H1 (cell line): ENCODE measurements around the gene DCBLD1. TPM values are rescaled to one million over a fixed set of nuclear protein-coding genes. Genes with fewer than 3 reads are reported as not detected.
A peak's percentile ranks its signal among the peaks of the same experiment; 100 is the strongest.

Experiments used
- KDM4A ChIP-seq: IDR thresholded peaks from one replicate; pipeline ENCODE4 v1.7.1; 2012; ENCODE audit warnings: low read depth, mild to moderate bottlenecking, moderate library complexity, low read length, inconsistent platforms; ENCODE audit not compliant: severe bottlenecking
- MAX ChIP-seq: IDR thresholded peaks from 2 replicates; pipeline ENCODE4 v1.6.1; 2012; ENCODE audit warnings: inconsistent platforms
- RAD21 ChIP-seq, 2 experiments: IDR thresholded peaks in 1 of 2; conservative IDR thresholded peaks in 1 of 2; 2 replicates each; pipeline ENCODE4 v1.6.1; 2011; ENCODE audit warnings: low read depth in 2 of 2, low read length in 2 of 2, improper control_type of control experiment in 1 of 2, inconsistent platforms in 1 of 2, mild to moderate bottlenecking in 1 of 2, moderate library complexity in 1 of 2
- SIN3A ChIP-seq, 2 experiments: IDR thresholded peaks in 1 of 2; conservative IDR thresholded peaks in 1 of 2; 2 replicates each; pipeline ENCODE4 v1.6.1; 2011 to 2012; ENCODE audit warnings: low read length in 2 of 2, improper control_type of control experiment in 1 of 2, low read depth in 1 of 2, mild to moderate bottlenecking in 1 of 2
- polyA plus RNA-seq, 7 experiments: library from polyadenylated mRNA; depleted of rRNA in 3 of 7; stranded (reverse) in 5 of 7; unstranded in 2 of 7; fragments of >200 nt in 5 of 7; fragments of 200-250 nt in 2 of 7; gene quantifications; 1 replicate in 5 of 7; 2 replicates in 1 of 7; 4 replicates in 1 of 7; pipeline versions ENCODE4 v1.2.1 to v1.2.3, GENCODE V29; 2011 to 2013; ENCODE audit warnings: missing spikeins in 2 of 7, mixed read lengths in 2 of 7
- total RNA-seq: library from RNA; stranded (reverse); fragmentation: NEBNext Ultra II Directional; extraction: Animal tissue kit (Norgen Biotek cat#: 25700); gene quantifications from 2 replicates; pipeline ENCODE4 v1.2.1, GENCODE V29; 2021

DCBLD1 gene
- total and polyA plus RNA-seq, 2 of the 8 experiments (the other 6 are each of a cell fraction or from before 2014, with no cell fraction given), result 3.9 to 11.2 TPM

DNA sequence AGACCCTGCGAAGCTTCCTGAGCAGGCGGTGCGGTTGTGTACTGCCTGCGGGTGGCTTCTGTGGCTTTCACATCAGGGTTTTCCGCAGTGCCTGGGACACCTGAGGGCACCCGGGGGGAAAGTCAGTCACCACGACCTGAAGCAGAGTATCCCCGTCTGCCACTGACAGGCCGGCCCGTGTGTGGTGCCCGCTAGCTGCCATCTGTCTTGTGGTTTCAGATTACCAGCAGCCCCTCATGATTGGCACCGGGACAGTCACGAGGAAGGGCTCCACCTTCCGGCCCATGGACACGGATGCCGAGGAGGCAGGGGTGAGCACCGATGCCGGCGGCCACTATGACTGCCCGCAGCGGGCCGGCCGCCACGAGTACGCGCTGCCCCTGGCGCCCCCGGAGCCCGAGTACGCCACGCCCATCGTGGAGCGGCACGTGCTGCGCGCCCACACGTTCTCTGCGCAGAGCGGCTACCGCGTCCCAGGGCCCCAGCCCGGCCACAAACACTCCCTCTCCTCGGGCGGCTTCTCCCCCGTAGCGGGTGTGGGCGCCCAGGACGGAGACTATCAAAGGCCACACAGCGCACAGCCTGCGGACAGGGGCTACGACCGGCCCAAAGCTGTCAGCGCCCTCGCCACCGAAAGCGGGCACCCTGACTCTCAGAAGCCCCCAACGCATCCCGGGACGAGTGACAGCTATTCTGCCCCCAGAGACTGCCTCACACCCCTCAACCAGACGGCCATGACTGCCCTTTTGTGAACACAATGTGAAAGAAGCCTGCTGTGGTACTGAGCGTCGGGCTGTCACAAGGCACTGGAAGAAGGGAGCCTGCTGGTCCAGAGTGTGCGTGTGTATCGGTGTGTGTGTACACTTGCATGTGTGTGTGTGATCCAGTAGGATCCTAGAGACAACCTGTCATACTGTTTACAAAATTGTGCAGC lies 65.5 kb downstream of the DCBLD1 start (continued):
- TF ChIP-seq MAX, result peak; percentile 96
- 0 out of 4 replicates have a peak, but pooled peaks of 1 of the 2 experiments have one; percentile 40 for TF ChIP-seq SIN3A (conservative IDR thresholded peaks at IDR 0.05 in 1 of 2, IDR thresholded peaks at IDR 0.05 in 1 of 2; ENCODE audit: low read depth in 1 of 2, low read length in 2 of 2)
- TF ChIP-seq RAD21 (IDR thresholded peaks at IDR 0.05 in 1 of 2, conservative IDR thresholded peaks at IDR 0.05 in 1 of 2; ENCODE audit: low read depth in 2 of 2, low read length in 2 of 2), result peak in 1 of 2 experiments; percentile 13; a peak in 1 of 4 replicates
- TF ChIP-seq KDM4A, result peak; percentile 52
